Hepatocyte (in vitro differentiated cells): ENCODE data around the gene SETD7. TPM values are rescaled to one million over a fixed set of nuclear protein-coding genes. Genes with fewer than 3 reads are reported as not detected.
A peak's percentile ranks its signal among the peaks of the same experiment; 100 is the strongest.

Experiments
- DNase-seq: peaks from one replicate; pipeline ENCODE4 v3.0.0-alpha.2; 2016; ENCODE audit warnings: low spot score
- H2AFZ ChIP-seq: fragments of 200-600 bp; sonication (generic); 2 replicates; pipeline ENCODE4 v1.6.0; 2016; ENCODE audit warnings: antibody characterized with exemption, mild to moderate bottlenecking
- H3K27ac ChIP-seq: fragments of 200-600 bp; sonication (generic); 2 replicates; pipeline ENCODE4 v1.5.1; 2016; ENCODE audit warnings: mild to moderate bottlenecking
- H3K27me3 ChIP-seq: fragments of 200-600 bp; sonication (generic); 2 replicates; pipeline ENCODE4 v1.6.1; 2016
- H3K36me3 ChIP-seq: fragments of 200-600 bp; sonication (generic); replicated peaks from 2 replicates; pipeline ENCODE4 v1.5.1; 2016; ENCODE audit warnings: low read depth; ENCODE audit not compliant: insufficient read depth
- H3K4me1 ChIP-seq: fragments of 200-600 bp; sonication (generic); 2 replicates; pipeline ENCODE4 v1.5.1; 2016; ENCODE audit warnings: mild to moderate bottlenecking, moderate library complexity; ENCODE audit not compliant: insufficient read depth
- H3K4me2 ChIP-seq: fragments of 200-600 bp; sonication (generic); 2 replicates; pipeline ENCODE4 v1.6.0; 2016
- H3K4me3 ChIP-seq: fragments of 200-600 bp; sonication (generic); 2 replicates; pipeline ENCODE4 v1.5.1; 2016; ENCODE audit warnings: mild to moderate bottlenecking
- H3K79me2 ChIP-seq: fragments of 200-600 bp; sonication (generic); 2 replicates; pipeline ENCODE4 v1.6.0; 2017; ENCODE audit warnings: mild to moderate bottlenecking
- H3K9me2 ChIP-seq: fragments of 200-600 bp; sonication (generic); replicated peaks from 2 replicates; pipeline ENCODE4 v1.6.0; 2017; ENCODE audit warnings: mild to moderate bottlenecking; ENCODE audit not compliant: insufficient read depth
- H3K9me3 ChIP-seq: fragments of 200-600 bp; sonication (generic); 2 replicates; pipeline ENCODE4 v1.5.1; 2016; ENCODE audit warnings: low read depth, mild to moderate bottlenecking
- H4K20me1 ChIP-seq: fragments of 200-600 bp; sonication (generic); 2 replicates; pipeline ENCODE4 v1.6.0; 2016; ENCODE audit warnings: mild to moderate bottlenecking; ENCODE audit not compliant: insufficient read depth, poor library complexity, severe bottlenecking
- CTCF ChIP-seq: fragments of 200-600 bp; sonication (generic); IDR thresholded peaks from 2 replicates; pipeline ENCODE4 v1.5.1; 2016; ENCODE audit warnings: antibody characterized with exemption, mild to moderate bottlenecking; ENCODE audit not compliant: poor library complexity
- EZH2 ChIP-seq: fragments of 200-600 bp; sonication (generic); IDR thresholded peaks from 2 replicates; pipeline ENCODE4 v1.6.1; 2016; ENCODE audit warnings: antibody characterized with exemption, mild to moderate bottlenecking, borderline replicate concordance
- EZH2phosphoT487 ChIP-seq: fragments of 200-600 bp; sonication (generic); IDR thresholded peaks from one replicate; pipeline ENCODE4 v1.6.1; 2018; ENCODE audit warnings: antibody characterized with exemption, mild to moderate bottlenecking, low read depth, moderate library complexity; ENCODE audit not compliant: unreplicated experiment, severe bottlenecking
- WGBS: methylation state at CpG from one replicate; pipeline ENCODE4 v1.1.6; 2016; ENCODE audit warnings: low lambda C conversion rate; ENCODE audit errors: missing lambda C conversion rate; 5-methylcytosine and 5-hydroxymethylcytosine counted together
- polyA plus RNA-seq: library from polyadenylated mRNA; unstranded; fragments of >200 nt; fragmentation: Nextera tagmentation; extraction: Ambion mirVana; gene quantifications from 2 replicates; pipeline ENCODE4 v1.2.1, GENCODE V29; 2016
- total RNA-seq: library from RNA; depleted of rRNA; stranded (reverse); fragments of >200 nt; gene quantifications from 2 replicates; pipeline ENCODE4 v1.2.3, GENCODE V29; 2014

The SETD7 gene
- total and polyA plus RNA-seq, 2 experiments from 2014 or later: 7.3 to 27.6 TPM

GRCh38 chr4:139553751-139554641 lies 2.0 kb downstream of the SETD7 start:
- 63% methylated on average over 4 of the region's 4 CpGs for WGBS

GRCh38 chr4:139552517-139553307 lies 3.3 kb downstream of the SETD7 start:
- H3K4me2 ChIP-seq: peak overlapping the region; percentile 96
- H3K27ac ChIP-seq: peak overlapping the region; percentile 29
- H2AFZ ChIP-seq: no peak overlapping the region
- no peak for DNase-seq
- H3K4me3 ChIP-seq: no peak overlapping the region
- H3K9me3 ChIP-seq: no peaks in the 10 kb centered on the region
- H4K20me1 ChIP-seq: no peaks in the 10 kb centered on the region
- H3K27me3 ChIP-seq: peaks cover 3% of the 10 kb centered on the region
- H3K9me2 ChIP-seq: no peaks in the 10 kb centered on the region
- H3K79me2 ChIP-seq: peaks cover 59% of the 10 kb centered on the region
- 65% methylated on average over 5 of the region's 5 CpGs for WGBS
- no peak for TF ChIP-seq EZH2
- TF ChIP-seq CTCF: no peak
- TF ChIP-seq EZH2phosphoT487: no peak
- H3K36me3 ChIP-seq: no peaks in the 10 kb centered on the region
- peaks cover 5% of the 10 kb centered on the region for H3K4me1 ChIP-seq

More at GRCh38 chr4:139553751-139554641, 2.0 kb downstream of the SETD7 start:
- peaks cover 6% of the 10 kb centered on the region for H3K27me3 ChIP-seq
- no peaks in the 10 kb centered on the region for H3K9me2 ChIP-seq
- H2AFZ ChIP-seq: peak overlapping the region; percentile 8
- no peaks in the 10 kb centered on the region for H4K20me1 ChIP-seq
- no peaks in the 10 kb centered on the region for H3K9me3 ChIP-seq
- no peaks in the 10 kb centered on the region for H3K36me3 ChIP-seq
- TF ChIP-seq EZH2: no peak
- TF ChIP-seq CTCF: no peak
- TF ChIP-seq EZH2phosphoT487: no peak
- DNase-seq: no peak
- peaks cover 17% of the 10 kb centered on the region for H3K4me1 ChIP-seq
- H3K4me2 ChIP-seq: peak overlapping the region; percentile 96
- peak overlapping the region; percentile 13 for H3K4me3 ChIP-seq
- H3K79me2 ChIP-seq: peaks cover 46% of the 10 kb centered on the region
- H3K27ac ChIP-seq: peak overlapping the region; percentile 95

- 60% methylated on average over 5 of the region's 5 CpGs for WGBS
- no peaks in the 10 kb centered on the region for H3K4me1 ChIP-seq
- H3K27ac ChIP-seq: peak overlapping the region; percentile 59
- no peaks in the 10 kb centered on the region for H4K20me1 ChIP-seq
- H3K36me3 ChIP-seq: no peaks in the 10 kb centered on the region
- H3K9me2 ChIP-seq: no peaks in the 10 kb centered on the region
- no peak overlapping the region for H2AFZ ChIP-seq
- H3K27me3 ChIP-seq: no peaks in the 10 kb centered on the region
- no peak overlapping the region for H3K4me3 ChIP-seq
- peak overlapping the region; percentile 96 for H3K4me2 ChIP-seq
- peaks cover 78% of the 10 kb centered on the region for H3K79me2 ChIP-seq
- H3K9me3 ChIP-seq: no peaks in the 10 kb centered on the region
- TF ChIP-seq EZH2: no peak
- no peak for TF ChIP-seq EZH2phosphoT487
- TF ChIP-seq CTCF: no peak
- DNase-seq: peak; percentile 41
Observed at GRCh38 chr4:139550724-139551429, 5.1 kb downstream of the SETD7 start.
